GM19395 (cell line): ENCODE results near the gene ARF6.
"Not testable (repeated sequence)": the region's sequence is repeated elsewhere in the genome, so short reads cannot be mapped to it uniquely, and the experiment has no call there.

Experiments
- ATAC-seq: cut with Tn5 transposase; IDR thresholded peaks from one replicate; pipeline ENCODE4 v1.9.1; 2021; ENCODE audit warnings: mild to moderate bottlenecking, moderate library complexity; ENCODE audit not compliant: unreplicated experiment

The ARF6 gene

GRCh38 chr14:49892636-49893308, at the start of gene ARF6:
TSS of gene ARF6 (plus strand) at chr14:49893082. CDS start at chr14:49893737, 655 bp downstream.
- peak; percentile 81 for ATAC-seq

- no peak for ATAC-seq
These were observed 43.6 kb upstream of the ARF6 start for GRCh38 chr14:49849213-49849847.

GRCh38 chr14:49851813-49852212, 41.1 kb upstream of the ARF6 start:
- ATAC-seq = no peak

- peak; percentile 89 for ATAC-seq
These were observed 40.4 kb upstream of the ARF6 start, which contains the start of gene NEMF for GRCh38 chr14:49852301-49853157. TSS of gene NEMF (minus strand) at chr14:49852788. CDS start at chr14:49852753, 35 bp downstream.

- peak; percentile 22 for ATAC-seq
These were observed 39.8 kb upstream of the ARF6 start for GRCh38 chr14:49853158-49853477.

GRCh38 chr14:49853572-49854375, 39.1 kb upstream of the ARF6 start:
- peak; percentile 42 for ATAC-seq

- ATAC-seq = no peak
These were observed 35.4 kb upstream of the ARF6 start for GRCh38 chr14:49857427-49858003.

GRCh38 chr14:49858383-49858782, 34.5 kb upstream of the ARF6 start:
- no peak for ATAC-seq

- ATAC-seq = no peak
These were observed 31.7 kb upstream of the ARF6 start for GRCh38 chr14:49860988-49861698.

GRCh38 chr14:49861699-49862088, 31.2 kb upstream of the ARF6 start:
- ATAC-seq = peak; percentile 14

GRCh38 chr14:49862089-49862673, 30.7 kb upstream of the ARF6 start:
- peak; percentile 25 for ATAC-seq

- ATAC-seq = no peak
These were observed 29.2 kb upstream of the ARF6 start for GRCh38 chr14:49863487-49864281.

- no peak for ATAC-seq
These were observed 27.4 kb upstream of the ARF6 start for GRCh38 chr14:49865431-49865859.

- peak; percentile 83 for ATAC-seq
These were observed 24.8 kb upstream of the ARF6 start for GRCh38 chr14:49867831-49868719.

- no peak for ATAC-seq
These were observed 24.2 kb upstream of the ARF6 start for GRCh38 chr14:49868720-49869114.

GRCh38 chr14:49870908-49871307, 22.0 kb upstream of the ARF6 start:
- no peak for ATAC-seq

- not testable (repeated sequence) for ATAC-seq
These were observed 19.3 kb upstream of the ARF6 start for GRCh38 chr14:49873548-49873947.
